ENCODE data around the gene UMODL1.

UMODL1 gene

DNA sequence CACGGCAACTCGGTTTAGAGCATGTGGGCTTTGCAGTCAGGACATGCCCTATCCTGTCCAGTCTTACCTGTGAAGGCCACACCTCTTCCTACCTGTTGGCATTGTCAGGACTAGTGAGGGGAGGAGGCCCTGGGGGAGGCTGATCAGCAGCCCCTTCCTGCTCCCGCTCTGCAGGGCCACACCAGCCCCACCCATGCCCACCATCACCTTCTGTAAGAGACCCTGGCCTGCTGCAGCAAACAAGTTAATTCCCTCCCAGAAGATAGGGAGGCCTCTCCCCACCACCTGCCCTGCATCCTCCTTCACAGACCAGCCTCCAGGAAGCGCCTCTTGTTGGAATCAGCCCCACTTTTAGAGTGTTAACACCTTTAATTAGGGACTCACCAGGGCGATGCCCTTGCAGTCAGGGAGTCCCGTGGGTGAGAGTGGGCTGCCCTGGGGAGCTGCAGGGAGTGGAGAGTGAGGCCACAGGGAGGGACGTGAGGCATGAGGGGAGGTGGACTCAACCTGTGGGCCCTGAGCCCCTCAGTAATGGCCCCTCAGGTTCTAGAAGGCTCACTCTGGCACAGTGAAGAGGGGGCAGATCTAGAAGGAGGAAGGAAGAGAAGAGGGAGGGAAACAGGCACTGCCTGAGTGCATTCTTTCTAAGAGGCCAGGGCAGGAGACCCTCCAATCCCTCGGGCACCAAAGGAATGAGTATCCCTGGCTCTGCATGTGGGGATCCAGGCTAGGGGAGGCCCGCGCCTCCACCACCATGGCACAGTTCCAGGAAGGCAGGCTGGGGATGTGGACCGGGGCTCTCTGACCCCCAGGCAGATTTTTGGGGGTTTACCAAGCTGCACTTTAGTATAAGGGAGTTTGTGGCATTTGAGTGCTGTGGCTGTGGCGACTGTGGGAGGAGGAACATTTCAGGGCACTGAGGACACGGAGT, 8.2 kb downstream of the UMODL1 start:
- H3K4me3 ChIP-seq (replicated peaks in 1 of 2; ENCODE audit: low read depth in 2 of 2, low read length in 2 of 2), result no peak overlapping the region
- TF ChIP-seq, protein P1, sequence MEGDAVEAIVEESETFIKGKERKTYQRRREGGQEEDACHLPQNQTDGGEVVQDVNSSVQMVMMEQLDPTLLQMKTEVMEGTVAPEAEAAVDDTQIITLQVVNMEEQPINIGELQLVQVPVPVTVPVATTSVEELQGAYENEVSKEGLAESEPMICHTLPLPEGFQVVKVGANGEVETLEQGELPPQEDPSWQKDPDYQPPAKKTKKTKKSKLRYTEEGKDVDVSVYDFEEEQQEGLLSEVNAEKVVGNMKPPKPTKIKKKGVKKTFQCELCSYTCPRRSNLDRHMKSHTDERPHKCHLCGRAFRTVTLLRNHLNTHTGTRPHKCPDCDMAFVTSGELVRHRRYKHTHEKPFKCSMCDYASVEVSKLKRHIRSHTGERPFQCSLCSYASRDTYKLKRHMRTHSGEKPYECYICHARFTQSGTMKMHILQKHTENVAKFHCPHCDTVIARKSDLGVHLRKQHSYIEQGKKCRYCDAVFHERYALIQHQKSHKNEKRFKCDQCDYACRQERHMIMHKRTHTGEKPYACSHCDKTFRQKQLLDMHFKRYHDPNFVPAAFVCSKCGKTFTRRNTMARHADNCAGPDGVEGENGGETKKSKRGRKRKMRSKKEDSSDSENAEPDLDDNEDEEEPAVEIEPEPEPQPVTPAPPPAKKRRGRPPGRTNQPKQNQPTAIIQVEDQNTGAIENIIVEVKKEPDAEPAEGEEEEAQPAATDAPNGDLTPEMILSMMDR (IDR thresholded peaks at IDR 0.05; ENCODE audit: low read depth, low read length), result no peak
- DNase-seq (ENCODE audit: low read depth in 2 of 2), result no peak

DNA sequence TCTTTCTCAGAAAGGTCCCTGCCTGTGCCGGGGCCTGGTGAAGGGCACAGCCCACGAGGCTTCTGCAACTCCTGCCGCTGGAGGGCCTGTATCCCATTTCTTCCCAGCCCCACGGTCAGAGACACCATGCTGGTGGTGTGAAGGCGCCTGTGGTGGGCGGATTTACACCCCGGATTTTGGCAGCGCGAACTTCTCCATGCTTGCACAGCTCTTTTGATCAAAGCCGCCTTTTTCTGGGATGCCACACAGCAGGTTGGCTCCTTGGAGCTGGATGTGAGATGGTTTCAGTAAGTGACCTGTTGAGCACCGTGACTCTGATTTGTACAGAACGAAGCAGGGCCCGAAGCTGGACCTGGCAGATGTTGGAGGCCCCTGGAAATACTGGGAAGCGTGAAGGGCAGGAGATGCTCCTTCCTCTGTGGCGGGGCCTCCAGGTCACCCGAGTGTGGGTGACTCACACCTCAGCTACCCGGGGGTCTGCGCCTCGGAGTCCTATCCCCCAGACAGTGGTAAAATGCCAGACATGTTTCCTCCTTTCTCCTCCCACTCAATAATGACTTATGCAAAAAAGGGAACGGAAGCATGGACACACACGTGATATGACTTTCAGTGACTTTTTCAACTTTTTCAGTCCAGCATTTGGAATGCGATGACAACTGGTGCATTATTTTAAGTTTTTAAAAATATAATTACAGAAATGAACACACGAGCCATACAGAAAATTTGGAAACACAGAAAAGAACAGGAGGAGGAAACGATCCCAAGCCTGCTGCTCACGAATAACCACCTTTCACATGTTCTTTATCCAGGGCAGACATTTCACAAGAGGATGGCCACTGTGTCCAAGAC, 9.0 kb downstream of the UMODL1 start:
- peak in 1 of 2 donors; percentile 21 for DNase-seq (ENCODE audit: low read depth in 2 of 2)
- TF ChIP-seq, protein P1 (IDR thresholded peaks at IDR 0.05; ENCODE audit: low read depth, low read length), result no peak
- no peak overlapping the region for H3K4me3 ChIP-seq (replicated peaks in 1 of 2; ENCODE audit: low read depth in 2 of 2, low read length in 2 of 2)

DNA sequence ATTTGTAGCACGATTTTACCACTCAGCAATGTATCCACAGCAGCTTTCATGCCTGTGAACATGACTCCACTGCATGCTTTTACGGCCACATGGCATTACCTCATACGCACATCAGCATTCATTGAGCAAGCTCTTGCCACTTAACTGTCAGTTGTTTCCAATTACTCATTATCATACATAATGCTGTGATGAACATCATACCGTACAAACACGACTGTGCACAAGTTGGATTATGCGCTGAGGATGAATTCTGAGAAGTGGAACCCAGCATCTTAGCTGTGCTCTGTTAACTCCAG, 9.6 kb downstream of the UMODL1 start:
- peak; percentile 72 to 84 for DNase-seq (ENCODE audit: low read depth in 2 of 2)

DNA sequence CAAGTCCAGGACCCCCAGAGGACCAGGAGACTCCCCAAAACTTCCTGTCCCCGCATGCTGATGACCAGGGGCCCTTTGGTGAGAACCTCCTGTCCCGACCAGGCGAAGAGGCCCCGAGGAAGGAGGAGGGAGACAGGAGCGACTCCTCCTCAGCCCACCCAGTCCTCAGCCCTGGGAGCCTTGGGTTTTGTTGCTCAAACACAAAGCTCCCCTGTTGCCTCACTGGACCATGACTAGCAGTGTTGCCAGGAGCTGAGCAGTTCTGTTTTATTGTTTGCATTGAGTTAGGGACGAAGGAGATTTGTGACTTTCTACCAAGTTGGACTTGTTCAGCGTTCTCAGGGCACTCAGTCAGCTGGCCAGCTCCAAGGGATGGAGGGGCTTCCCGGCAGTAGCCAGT, 10.0 kb downstream of the UMODL1 start:
- DNase-seq (ENCODE audit: low read depth in 2 of 2), result peak; percentile 21
- no peak overlapping the region for H3K4me3 ChIP-seq (replicated peaks in 1 of 2; ENCODE audit: low read depth in 2 of 2, low read length in 2 of 2)
- TF ChIP-seq, protein P1 (IDR thresholded peaks at IDR 0.05; ENCODE audit: low read depth, low read length), result no peak

More for the DNA sequence above, 9.6 kb downstream of the UMODL1 start:
- H3K4me3 ChIP-seq (replicated peaks in 1 of 2; ENCODE audit: low read depth in 2 of 2, low read length in 2 of 2), result no peak overlapping the region
- TF ChIP-seq, protein P1 (IDR thresholded peaks at IDR 0.05; ENCODE audit: low read depth, low read length), result no peak

DNA sequence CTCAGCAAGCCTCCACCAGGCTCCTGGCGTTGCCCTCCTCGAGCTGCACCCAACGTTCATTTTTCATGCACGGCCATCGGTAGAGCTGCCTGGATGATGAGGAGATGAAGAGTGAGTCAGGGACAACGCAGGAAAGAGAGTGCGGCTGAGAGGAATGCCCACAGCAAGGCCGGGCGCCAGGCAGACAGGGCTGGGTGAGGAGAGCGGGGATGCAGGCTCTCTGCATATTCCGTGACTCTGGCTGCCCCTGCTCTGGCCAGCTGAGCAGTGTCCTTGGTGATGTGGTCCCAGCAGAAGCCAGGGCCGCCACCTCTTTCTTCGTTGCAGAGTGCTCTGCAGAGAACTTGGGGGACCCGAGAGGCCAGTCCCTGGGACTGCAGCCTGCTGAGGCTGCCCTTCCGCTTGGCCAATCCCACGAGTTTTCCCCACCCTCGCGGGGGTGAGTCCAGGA, 10.8 kb downstream of the UMODL1 start:
- DNase-seq (ENCODE audit: low read depth in 2 of 2), result no peak
- TF ChIP-seq, protein P1 (IDR thresholded peaks at IDR 0.05; ENCODE audit: low read depth, low read length), result no peak
- H3K4me3 ChIP-seq (replicated peaks in 1 of 2; ENCODE audit: low read depth in 2 of 2, low read length in 2 of 2), result no peak overlapping the region

DNA sequence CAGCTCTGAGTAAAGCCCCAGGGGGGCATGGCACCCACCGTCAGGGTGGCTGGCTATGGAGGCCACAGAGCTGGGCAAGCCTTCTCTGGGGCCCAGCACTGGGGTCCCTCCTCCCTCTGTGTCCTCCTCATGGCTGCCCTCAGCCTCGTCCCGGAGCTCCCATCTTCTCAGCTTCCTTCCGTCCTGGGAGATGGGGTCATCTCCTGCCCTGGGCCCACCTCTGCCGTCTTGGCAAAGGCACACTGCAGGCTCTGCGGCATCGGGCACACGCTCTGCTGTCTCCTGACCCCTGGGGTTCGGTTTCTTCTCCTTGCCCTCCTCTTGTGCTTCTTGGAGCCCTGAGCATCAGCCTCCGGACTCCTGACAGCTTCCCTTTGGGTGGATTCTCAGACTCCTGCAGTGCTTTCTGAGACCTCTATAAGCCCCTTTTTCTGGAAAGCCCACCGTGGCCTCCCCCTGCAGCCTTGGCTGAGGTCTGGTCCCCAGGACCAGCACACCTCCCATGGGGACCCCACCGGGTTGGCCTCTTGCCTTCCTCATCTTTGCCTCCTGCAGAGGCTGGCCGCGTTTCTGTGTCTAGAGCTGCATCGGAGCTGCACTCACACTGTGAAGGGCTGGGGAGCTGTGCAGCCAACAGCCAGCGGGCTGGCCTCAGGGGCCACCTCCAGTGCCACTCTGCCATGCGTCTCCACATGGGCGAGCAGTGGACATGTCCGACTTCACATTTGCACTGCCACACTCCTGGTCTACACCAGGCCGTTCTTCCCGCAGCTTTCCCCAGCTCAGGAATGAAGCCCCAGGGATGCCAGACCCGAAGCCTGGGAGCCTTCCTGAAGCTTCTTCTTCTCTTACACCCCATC, 11.6 kb downstream of the UMODL1 start:
- no peak overlapping the region for H3K4me3 ChIP-seq (replicated peaks in 1 of 2; ENCODE audit: low read depth in 2 of 2, low read length in 2 of 2)
- TF ChIP-seq, protein P1 (IDR thresholded peaks at IDR 0.05; ENCODE audit: low read depth, low read length), result no peak
- no peak for DNase-seq (ENCODE audit: low read depth in 2 of 2)
